GM23248 (cell line): ENCODE measurements around the gene ZKSCAN7. TPM values are rescaled to one million over a fixed set of nuclear protein-coding genes. Genes with fewer than 3 reads are reported as not detected.
"Not testable (repeated sequence)": the region's sequence is repeated elsewhere in the genome, so short reads cannot be mapped to it uniquely, and the experiment has no call there.

ENCODE experiments used
- DNase-seq: peaks from one replicate; pipeline ENCODE4 v3.0.0-alpha.2; 2015
- H2AFZ ChIP-seq: fragments of 200-600 bp; sonication (generic); 2 replicates; pipeline ENCODE4 v1.6.1; 2016; ENCODE audit warnings: antibody characterized with exemption
- H3F3A ChIP-seq: fragments of 200-600 bp; sonication (generic); 2 replicates; pipeline ENCODE4 v1.6.1; 2016; ENCODE audit warnings: mild to moderate bottlenecking, antibody characterized with exemption, mixed run types; ENCODE audit not compliant: insufficient read depth
- H3K27ac ChIP-seq: fragments of 200-600 bp; sonication (generic); 2 replicates; pipeline ENCODE4 v1.5.1; 2016; ENCODE audit warnings: mild to moderate bottlenecking
- H3K27me3 ChIP-seq: fragments of 200-600 bp; sonication (generic); replicated peaks from 2 replicates; pipeline ENCODE4 v1.6.1; 2016; ENCODE audit warnings: mild to moderate bottlenecking; ENCODE audit not compliant: insufficient read depth
- H3K36me3 ChIP-seq: fragments of 200-600 bp; sonication (generic); 2 replicates; pipeline ENCODE4 v1.6.1; 2016; ENCODE audit warnings: low read depth, mild to moderate bottlenecking
- H3K4me1 ChIP-seq: fragments of 200-600 bp; sonication (generic); 2 replicates; pipeline ENCODE4 v1.6.1; 2016; ENCODE audit warnings: mild to moderate bottlenecking; ENCODE audit not compliant: insufficient read depth
- H3K4me2 ChIP-seq: fragments of 200-600 bp; sonication (generic); one replicate; pipeline ENCODE4 v1.6.1; 2016; ENCODE audit warnings: mild to moderate bottlenecking; ENCODE audit not compliant: unreplicated experiment
- H3K4me3 ChIP-seq: fragments of 200-600 bp; sonication (generic); 2 replicates; pipeline ENCODE4 v1.5.1; 2016; ENCODE audit warnings: mild to moderate bottlenecking
- H3K79me2 ChIP-seq: fragments of 200-600 bp; sonication (generic); 2 replicates; pipeline ENCODE4 v1.6.1; 2016; ENCODE audit warnings: mild to moderate bottlenecking; ENCODE audit not compliant: insufficient read depth
- H3K9ac ChIP-seq: fragments of 200-600 bp; sonication (generic); 2 replicates; pipeline ENCODE4 v1.6.1; 2016; ENCODE audit warnings: mild to moderate bottlenecking
- H3K9me2 ChIP-seq: fragments of 200-600 bp; sonication (generic); 2 replicates; pipeline ENCODE4 v1.6.1; 2016; ENCODE audit warnings: mixed run types, mild to moderate bottlenecking, moderate library complexity; ENCODE audit not compliant: insufficient read depth
- H3K9me3 ChIP-seq: fragments of 200-600 bp; sonication (generic); one replicate; pipeline ENCODE4 v1.6.1; 2017; ENCODE audit warnings: low read depth
- H4K20me1 ChIP-seq: fragments of 200-600 bp; sonication (generic); 2 replicates; pipeline ENCODE4 v1.6.0; 2016; ENCODE audit not compliant: insufficient read depth
- EZH2 ChIP-seq: fragments of 200-600 bp; sonication (generic); IDR thresholded peaks from 2 replicates; pipeline ENCODE4 v1.6.1; 2018; ENCODE audit warnings: antibody characterized with exemption, mild to moderate bottlenecking; ENCODE audit not compliant: insufficient read depth, poor library complexity, severe bottlenecking
- EZH2phosphoT487 ChIP-seq: fragments of 200-600 bp; sonication (generic); IDR thresholded peaks from 2 replicates; pipeline ENCODE4 v1.6.1; 2018; ENCODE audit warnings: antibody characterized with exemption, moderate library complexity, mild to moderate bottlenecking, low read depth; ENCODE audit not compliant: insufficient read depth
- WGBS, 2 experiments: methylation state at CpG; one replicate each; pipeline ENCODE4 v1.1.6; 2015 to 2017; ENCODE audit warnings: low lambda C conversion rate in 2 of 2, low coverage in 1 of 2; ENCODE audit errors: missing lambda C conversion rate in 2 of 2; 5-methylcytosine and 5-hydroxymethylcytosine counted together
- in situ Hi-C: fragments of 300-500 bp; cut with MboI; formaldehyde crosslinking; loops from 2 replicates; pipeline ENCODE4 v1.15.0; 2020
- polyA plus RNA-seq: library from polyadenylated mRNA; unstranded; fragments of >200 nt; fragmentation: Nextera tagmentation; extraction: Ambion mirVana; gene quantifications from 2 replicates; pipeline ENCODE4 v1.2.1, GENCODE V29; 2016
- total RNA-seq: library from RNA; depleted of rRNA; stranded (reverse); fragments of >200 nt; shearing (Covaris generic); gene quantifications from 2 replicates; pipeline ENCODE4 v1.2.3, GENCODE V29; 2014

The ZKSCAN7 gene
- total and polyA plus RNA-seq, 2 experiments from 2014 or later: 2.9 to 4.5 TPM

DNA sequence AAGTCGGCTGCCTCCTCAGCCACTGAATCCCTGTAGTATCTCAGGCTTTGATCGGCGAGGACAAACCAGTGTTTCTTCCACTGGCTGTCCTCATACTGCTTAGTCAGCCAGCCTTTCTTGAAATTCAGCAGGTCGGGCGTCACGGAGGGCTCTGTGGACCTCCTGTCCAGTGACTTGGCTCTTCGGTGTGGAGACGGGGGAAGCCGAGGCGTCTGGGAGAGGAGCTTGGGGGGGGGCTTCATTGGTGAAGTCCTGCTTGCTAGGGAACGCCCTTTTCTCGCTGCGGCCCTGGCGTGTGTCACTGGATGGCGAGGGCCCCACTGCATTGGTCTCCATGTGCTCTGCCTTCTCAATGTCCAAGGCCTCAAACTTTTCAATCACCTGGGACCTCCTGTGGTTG lies 24.8 kb downstream of the ZKSCAN7 start:
- H3K27ac ChIP-seq, in situ Hi-C loops, H3K4me3 ChIP-seq, H3K9me2 ChIP-seq, DNase-seq, H3K36me3 ChIP-seq, H3K9ac ChIP-seq, H3K27me3 ChIP-seq, H4K20me1 ChIP-seq, H2AFZ ChIP-seq, H3F3A ChIP-seq, H3K9me3 ChIP-seq, H3K79me2 ChIP-seq, H3K4me2 ChIP-seq, H3K4me1 ChIP-seq: not testable (repeated sequence)
- WGBS, 2 experiments: 91 to 92% methylated on average over 15 of the region's 15 CpGs

DNA sequence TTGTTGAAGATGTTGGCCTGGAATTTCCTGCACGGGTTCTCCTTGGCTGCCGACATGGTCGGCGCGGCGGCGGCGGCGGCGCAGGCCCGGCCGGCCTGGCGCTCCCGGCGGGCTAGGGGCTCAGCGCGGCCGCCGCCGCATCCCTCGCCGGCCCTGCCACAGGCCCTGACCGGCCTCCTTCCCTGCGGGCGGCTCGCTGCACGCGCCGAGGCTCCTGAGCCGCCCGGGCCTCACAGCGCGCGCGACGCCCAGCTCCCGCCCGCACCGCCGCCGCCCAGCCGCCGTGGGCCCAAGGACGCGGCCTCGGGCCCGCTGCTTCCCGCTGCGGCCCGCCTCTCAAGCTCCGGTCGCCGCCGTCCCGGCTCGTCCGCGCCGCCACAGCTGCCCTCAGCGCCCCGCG lies 26.0 kb downstream of the ZKSCAN7 start:
- H3K36me3 ChIP-seq, H3K27me3 ChIP-seq, H3F3A ChIP-seq, H3K4me1 ChIP-seq, H3K4me2 ChIP-seq, H2AFZ ChIP-seq, H3K4me3 ChIP-seq, in situ Hi-C loops, H3K9me3 ChIP-seq, H3K27ac ChIP-seq, H3K9me2 ChIP-seq, H3K79me2 ChIP-seq, H4K20me1 ChIP-seq, H3K9ac ChIP-seq: not testable (repeated sequence)
- peak; percentile 8 for DNase-seq
- WGBS, 2 experiments: 46 to 55% methylated on average over 28 to 58 of the region's 62 CpGs

DNA sequence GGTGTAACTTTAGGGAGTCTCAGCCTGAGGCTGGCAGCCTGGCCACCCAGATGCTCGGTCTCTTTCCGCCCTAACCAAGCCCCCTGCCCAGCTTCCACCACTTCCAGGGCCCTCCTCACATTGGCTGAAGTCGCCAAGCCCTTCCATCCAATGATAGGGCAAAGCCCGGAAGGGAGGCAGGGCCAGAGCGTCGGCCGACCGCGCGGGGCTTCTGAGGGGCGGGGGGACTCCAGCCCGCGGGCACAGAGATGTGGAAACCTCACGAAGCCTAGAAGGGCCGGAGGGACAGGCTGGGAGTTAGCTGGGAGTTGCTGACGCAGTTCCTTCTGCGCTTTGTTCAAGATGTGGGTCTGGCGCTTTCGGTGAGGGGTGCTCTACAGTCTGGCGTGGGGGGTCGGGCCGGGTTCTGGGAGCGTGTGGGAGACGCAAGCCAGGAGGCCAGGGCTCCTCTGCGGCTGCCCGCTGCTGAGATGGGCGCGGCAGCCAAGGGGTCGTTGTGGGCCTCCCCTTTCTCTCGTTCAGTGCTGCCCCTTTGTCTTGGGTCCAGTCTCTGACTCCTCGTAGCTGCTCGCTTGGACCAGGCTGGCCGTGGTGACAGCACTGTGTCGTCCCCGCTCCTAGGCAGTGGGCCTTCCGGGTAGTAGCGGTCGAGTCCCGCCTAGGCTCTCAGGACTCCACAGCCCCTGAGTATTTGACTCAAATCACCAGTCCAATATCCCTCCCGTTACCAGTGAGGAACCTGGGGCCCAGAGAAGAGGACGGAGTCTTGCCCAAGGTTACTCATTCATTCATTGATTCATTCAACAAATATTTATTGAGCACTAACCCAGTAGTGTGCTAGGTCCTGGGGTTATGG lies 29.9 kb downstream of the ZKSCAN7 start, which contains the start of gene ZNF660:
Gene ZNF660, plus strand, starts transcription at position 319 of the 856 bp plus-strand sequence. CDS start 9,230 bp downstream, outside the sequence.
- Histone ChIP-seq H3K4me1 (no peaks in the 10 kb centered on the region), H3K9ac (peak within 1 kb of the TSS; percentile 87), H3K9me3 (no peaks in the 10 kb centered on the region), H3K4me3 (peak within 1 kb of the TSS; percentile 72), H2AFZ (peak within 1 kb of the TSS; percentile 86), H3K79me2 (no peaks in the 10 kb centered on the region), H4K20me1 (no peaks in the 10 kb centered on the region), H3K9me2 (no peaks in the 10 kb centered on the region), H3K27ac (peak within 1 kb of the TSS; percentile 64), H3K4me2 (peak within 1 kb of the TSS; percentile 66), H3K36me3 (no peaks in the 10 kb centered on the region), H3F3A (peaks cover 8% of the 10 kb centered on the region; the same call in 1 of the 2 replicates), H3K27me3 (no peaks in the 10 kb centered on the region)
- in situ Hi-C loops: no loop called here
- WGBS, 2 experiments: 2% methylated on average over 31 to 41 of the region's 41 CpGs
- DNase-seq: peak; percentile 83
- TF ChIP-seq EZH2phosphoT487 (no peak), EZH2 (no peak)

DNA sequence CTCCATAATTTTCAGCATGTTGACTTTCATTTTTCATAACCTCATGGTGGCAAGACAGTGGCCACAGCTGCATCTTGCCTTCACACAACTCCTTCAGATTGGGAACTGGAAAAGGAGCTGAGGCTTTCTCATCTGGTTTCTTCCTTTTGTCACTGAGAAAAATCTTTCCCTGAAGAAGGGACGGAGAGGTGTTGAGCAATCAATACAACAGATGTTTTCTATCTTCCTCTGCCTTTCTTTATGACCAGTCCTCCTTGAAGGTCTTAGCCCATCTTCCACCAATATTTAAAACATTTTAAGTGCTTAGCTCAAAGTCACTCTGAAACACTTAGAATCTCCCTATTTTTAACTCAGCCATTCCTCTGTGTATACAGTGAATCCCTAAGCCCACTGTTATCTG lies 41.6 kb downstream of the ZKSCAN7 start:
- in situ Hi-C loops: no loop called here
- DNase-seq: no peak
- no peaks in the 10 kb centered on the region for H3K9me3 ChIP-seq
- H3K36me3 ChIP-seq: peaks cover 18% of the 10 kb centered on the region
- H3K9me2 ChIP-seq: no peaks in the 10 kb centered on the region
- H4K20me1 ChIP-seq: no peaks in the 10 kb centered on the region
- no peak overlapping the region for H3K9ac ChIP-seq
- H3K27me3 ChIP-seq: no peaks in the 10 kb centered on the region
- H3K79me2 ChIP-seq: no peaks in the 10 kb centered on the region
- no peak overlapping the region for H3K4me3 ChIP-seq
- TF ChIP-seq EZH2 (no peak), EZH2phosphoT487 (no peak)
- H2AFZ ChIP-seq: no peak overlapping the region
- H3F3A ChIP-seq: no peaks in the 10 kb centered on the region
- H3K4me1 ChIP-seq: no peaks in the 10 kb centered on the region
- 73 to 74% methylated on average over 1 of the region's 1 CpG for WGBS, 2 experiments
- no peak overlapping the region for H3K4me2 ChIP-seq
- H3K27ac ChIP-seq: no peak overlapping the region

DNA sequence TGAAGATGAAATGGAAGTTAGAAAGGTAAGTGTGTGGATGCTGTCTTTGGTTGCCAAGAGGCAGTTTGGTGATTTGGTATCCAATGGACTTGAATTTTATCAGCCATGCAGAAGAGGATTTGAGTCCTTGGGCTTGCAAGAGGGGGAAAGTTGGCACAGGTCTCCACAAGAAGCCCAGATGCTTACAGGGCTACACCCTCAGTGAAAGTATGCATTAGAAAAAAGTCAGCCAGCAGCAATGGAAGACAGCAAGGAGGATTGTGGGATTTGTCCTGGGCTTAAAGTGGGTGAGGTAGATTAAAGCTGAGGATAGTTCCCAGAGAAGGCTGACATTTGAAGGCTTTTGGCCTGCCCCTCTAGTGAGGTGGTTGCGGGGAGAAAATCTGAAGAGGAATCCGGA lies 46.8 kb downstream of the ZKSCAN7 start:
- Histone ChIP-seq H3F3A (no peaks in the 10 kb centered on the region), H2AFZ (no peak overlapping the region), H3K27ac (no peak overlapping the region), H3K9me3 (no peaks in the 10 kb centered on the region), H3K36me3 (no peaks in the 10 kb centered on the region), H3K27me3 (no peaks in the 10 kb centered on the region), H3K4me2 (no peak overlapping the region), H3K9ac (no peak overlapping the region), H3K9me2 (no peaks in the 10 kb centered on the region), H3K79me2 (no peaks in the 10 kb centered on the region), H3K4me1 (no peaks in the 10 kb centered on the region), H4K20me1 (no peaks in the 10 kb centered on the region), H3K4me3 (no peak overlapping the region)
- in situ Hi-C loops: no loop called here
- DNase-seq: no peak
- WGBS, 2 experiments: 73% methylated on average over 2 of the region's 2 CpGs
- TF ChIP-seq EZH2 (no peak), EZH2phosphoT487 (no peak)
